Measurements from ENCODE around the gene SLC16A3.

The SLC16A3 gene

GRCh38 chr17:82224666-82225065 lies 4.2 kb upstream of the SLC16A3 start:
- no peak for DNase-seq

- DNase-seq = no peak
These were observed 3.3 kb upstream of the SLC16A3 start for GRCh38 chr17:82225368-82226029.

- DNase-seq = no peak
These were observed 2.6 kb upstream of the SLC16A3 start for GRCh38 chr17:82226146-82226808.

- DNase-seq = no peak
These were observed 1.8 kb upstream of the SLC16A3 start for GRCh38 chr17:82226809-82227628.

- DNase-seq = no peak
These were observed 1.1 kb upstream of the SLC16A3 start for GRCh38 chr17:82227629-82228277.

- peak; percentile 72 for DNase-seq
These were observed 482 bp upstream of the SLC16A3 start for GRCh38 chr17:82228278-82228841.

GRCh38 chr17:82229698-82230608 lies 1.1 kb downstream of the SLC16A3 start:
- DNase-seq = no peak

GRCh38 chr17:82230609-82231311 lies 1.9 kb downstream of the SLC16A3 start:
- peak; percentile 66 for DNase-seq

GRCh38 chr17:82231312-82231561 lies 2.4 kb downstream of the SLC16A3 start:
- no peak for DNase-seq

GRCh38 chr17:82231562-82232321 lies 2.9 kb downstream of the SLC16A3 start:
- no peak for DNase-seq

GRCh38 chr17:82232322-82232820 lies 3.5 kb downstream of the SLC16A3 start:
- no peak for DNase-seq

- no peak for DNase-seq
These were observed 4.3 kb downstream of the SLC16A3 start for GRCh38 chr17:82232876-82233785.

- DNase-seq = no peak
These were observed 5.6 kb downstream of the SLC16A3 start for GRCh38 chr17:82234211-82235055.

GRCh38 chr17:82235056-82235774 lies 6.4 kb downstream of the SLC16A3 start:
- DNase-seq = no peak

GRCh38 chr17:82235775-82236141 lies 6.9 kb downstream of the SLC16A3 start:
- DNase-seq = no peak

GRCh38 chr17:82236142-82236971 lies 7.5 kb downstream of the SLC16A3 start:
- peak; percentile 78 for DNase-seq

Measured in activated CD4-positive, alpha-beta T cell treated with anti-CD3 and anti-CD28 coated beads, Interleukin-2, Interleukin-6, amounts not matched to agents 100 ng/mL and 50 ng/mL, durations not matched to agents 16 hours and 8 hours (primary cell).